Measurements from ENCODE around the gene DNAH8.

The DNAH8 gene

DNA sequence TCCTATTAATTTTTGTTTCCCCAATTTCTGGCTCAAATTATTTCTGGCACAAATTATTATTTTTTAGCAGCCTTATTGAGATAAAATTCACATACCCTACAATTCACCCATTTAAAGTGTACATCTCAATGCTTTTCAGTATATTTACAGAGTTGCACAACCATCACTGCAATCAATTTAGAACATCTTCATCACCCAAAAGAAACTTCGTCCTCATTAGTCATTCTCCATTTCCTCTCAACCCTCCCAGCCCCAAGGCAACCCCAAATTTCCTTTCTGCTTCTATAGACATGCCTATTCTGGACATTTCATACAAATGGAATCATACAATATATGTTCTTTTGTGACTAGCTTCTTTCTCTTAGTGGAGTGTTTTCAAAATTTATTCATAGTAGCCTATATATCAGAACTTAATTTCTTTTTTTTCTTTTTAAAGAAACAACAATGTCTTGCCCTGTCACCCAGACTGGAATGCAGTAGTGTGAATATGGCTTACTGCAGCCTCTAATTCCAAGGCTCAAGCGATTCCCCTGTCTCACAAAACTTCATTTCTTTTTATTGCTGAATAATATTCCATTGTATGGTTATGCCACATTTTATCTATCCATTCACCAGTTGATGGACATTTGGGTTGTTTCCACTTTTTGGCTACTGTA is 84.5 kb downstream of the DNAH8 start:
- no peak for DNase-seq

GRCh38 chr6:38801305-38801704 is 86.2 kb downstream of the DNAH8 start:
- no peak for DNase-seq

- no peak for DNase-seq
Measured at GRCh38 chr6:38802497-38802896, 87.4 kb downstream of the DNAH8 start.

DNA sequence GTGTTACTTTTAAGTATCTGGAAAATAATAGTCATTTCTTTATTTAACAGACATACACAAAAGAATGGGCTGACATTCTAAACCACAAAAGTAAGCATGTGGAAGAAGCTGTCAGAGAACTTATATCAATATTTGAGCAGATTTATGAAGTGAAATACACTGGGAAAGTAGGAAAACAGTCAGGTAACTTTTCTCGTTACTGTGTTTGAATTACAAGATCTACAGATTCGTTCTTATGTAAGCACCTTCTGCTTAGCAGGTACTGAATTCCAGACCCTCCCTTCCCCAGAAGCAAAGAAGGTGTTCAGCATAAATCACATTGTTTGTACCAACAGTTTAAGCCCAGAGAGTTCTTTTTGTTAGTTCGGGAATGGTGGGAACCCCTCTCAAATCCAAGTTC is 88.0 kb downstream of the DNAH8 start:
- DNase-seq: no peak

DNA sequence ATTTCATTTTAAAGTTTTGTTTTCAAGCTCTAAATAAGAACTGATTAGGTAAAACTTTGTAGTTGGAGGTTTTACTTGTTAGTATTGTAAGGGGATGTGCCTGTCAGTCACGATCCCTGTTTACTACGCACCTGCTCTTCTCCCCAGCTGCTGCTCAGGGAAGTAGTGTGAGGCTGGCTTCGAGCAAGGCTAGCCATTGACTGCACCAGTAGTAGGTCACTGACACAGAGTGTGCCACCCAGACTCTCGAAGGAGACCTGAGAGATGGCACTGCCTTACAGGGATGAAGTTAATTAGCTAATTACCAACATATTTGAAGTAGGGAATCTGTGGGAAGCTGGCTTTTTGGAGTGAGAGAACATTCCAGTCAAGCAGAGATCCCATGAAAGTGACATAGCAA is 89.2 kb downstream of the DNAH8 start:
- no peak for DNase-seq

- no peak for DNase-seq
Measured at GRCh38 chr6:38805127-38805655, 90.1 kb downstream of the DNAH8 start.

DNA sequence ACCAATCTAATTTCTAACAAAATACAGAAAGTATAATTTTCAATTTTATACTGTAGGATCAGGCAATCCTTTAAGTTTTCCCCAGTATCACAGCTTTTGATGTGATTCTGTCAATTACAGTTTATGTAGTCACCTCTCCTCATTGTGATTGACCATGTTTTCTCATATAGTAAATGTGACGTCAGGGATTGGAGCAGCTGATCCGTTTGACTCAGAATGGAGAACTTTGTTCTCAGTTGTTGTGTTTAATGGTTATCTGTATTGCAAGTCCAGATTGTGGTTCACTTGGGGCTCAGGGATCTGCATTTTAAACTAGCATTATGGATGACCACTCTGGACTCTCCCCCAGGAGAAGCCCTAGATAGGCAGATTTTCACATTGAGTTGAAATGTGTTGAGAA is 90.6 kb downstream of the DNAH8 start:
- DNase-seq: no peak

DNA sequence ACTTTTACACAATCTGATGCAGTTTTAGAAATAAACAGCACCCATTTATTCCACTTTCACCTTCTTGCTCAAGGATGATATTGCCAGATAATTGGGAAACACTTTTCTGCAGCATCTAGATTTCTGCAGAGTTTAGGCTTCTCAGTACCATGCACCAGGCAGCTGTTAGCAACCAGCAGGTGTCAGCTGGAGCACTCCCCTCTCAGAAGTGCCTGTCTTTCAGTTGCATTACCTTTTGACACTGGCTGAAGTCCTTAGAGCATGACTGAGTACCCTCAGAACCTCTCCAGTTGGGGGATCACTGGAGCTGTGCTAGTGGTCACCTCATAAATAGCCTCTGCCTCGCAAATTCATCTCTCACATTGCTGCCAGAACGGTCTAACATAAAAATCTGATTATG is 91.2 kb downstream of the DNAH8 start:
- DNase-seq: no peak

DNA sequence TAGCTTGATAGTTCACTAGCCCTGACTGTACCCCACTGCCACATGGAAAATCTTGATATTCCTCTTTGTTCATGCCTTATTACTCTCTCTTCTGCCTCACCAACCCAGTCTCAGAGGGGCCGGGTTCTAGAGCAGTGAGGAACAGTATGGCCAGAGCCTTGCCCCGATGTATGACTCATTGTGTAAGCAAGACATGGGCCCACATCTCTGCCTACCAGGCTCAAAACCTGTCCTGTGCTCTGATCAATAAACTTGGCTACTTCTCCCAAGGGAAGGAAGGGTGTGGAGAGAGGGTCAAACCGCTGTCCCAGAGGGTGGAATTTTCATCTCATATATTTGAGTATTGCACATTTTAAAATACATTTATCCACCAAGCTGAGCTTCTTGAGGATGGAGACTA is 91.7 kb downstream of the DNAH8 start:
- DNase-seq: no peak

- DNase-seq: no peak
Measured at GRCh38 chr6:38808039-38808438, 92.9 kb downstream of the DNAH8 start.

- DNase-seq: no peak
Measured at GRCh38 chr6:38813041-38813823, 98.1 kb downstream of the DNAH8 start.

DNA sequence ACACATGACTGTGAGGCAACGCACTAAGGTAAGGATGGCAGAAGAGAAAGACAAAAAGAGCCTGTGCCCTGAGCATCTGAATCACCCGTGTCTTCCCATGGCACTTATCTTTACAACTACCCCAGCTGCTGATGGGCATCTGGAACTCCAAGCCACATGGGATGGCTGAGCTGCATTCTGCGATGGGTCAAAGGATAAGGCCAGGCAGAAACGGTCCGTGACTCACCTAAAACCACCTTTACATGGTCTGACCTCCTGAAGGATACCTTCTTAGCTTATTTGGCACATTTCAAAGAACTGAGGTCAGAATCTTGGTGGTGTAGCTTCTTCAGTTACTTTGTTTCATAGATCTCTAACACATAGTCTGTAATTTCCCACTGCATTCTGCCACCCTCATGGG is 99.7 kb downstream of the DNAH8 start:
- no peak for DNase-seq

DNA sequence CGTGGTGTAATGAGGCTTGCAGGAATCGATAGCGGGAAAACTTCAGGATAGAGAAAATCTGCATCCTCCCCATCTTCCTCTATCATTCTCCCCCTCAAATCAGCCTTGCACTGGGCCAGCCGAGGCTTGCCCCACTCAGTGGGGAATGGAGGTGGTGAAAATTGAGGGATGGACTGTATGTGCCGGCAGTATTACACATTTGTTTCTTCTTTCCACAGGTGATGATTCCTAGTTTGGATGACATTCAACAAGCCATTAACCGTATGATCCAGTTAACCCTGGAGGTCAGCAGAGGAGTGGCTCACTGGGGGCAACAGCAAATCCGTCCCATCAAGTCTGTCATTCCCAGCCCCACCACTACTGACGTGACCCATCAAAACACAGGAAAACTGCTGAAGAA is 100.1 kb downstream of the DNAH8 start:
- no peak for DNase-seq

- no peak for DNase-seq
Measured at GRCh38 chr6:38818691-38819090, 103.6 kb downstream of the DNAH8 start.

DNA sequence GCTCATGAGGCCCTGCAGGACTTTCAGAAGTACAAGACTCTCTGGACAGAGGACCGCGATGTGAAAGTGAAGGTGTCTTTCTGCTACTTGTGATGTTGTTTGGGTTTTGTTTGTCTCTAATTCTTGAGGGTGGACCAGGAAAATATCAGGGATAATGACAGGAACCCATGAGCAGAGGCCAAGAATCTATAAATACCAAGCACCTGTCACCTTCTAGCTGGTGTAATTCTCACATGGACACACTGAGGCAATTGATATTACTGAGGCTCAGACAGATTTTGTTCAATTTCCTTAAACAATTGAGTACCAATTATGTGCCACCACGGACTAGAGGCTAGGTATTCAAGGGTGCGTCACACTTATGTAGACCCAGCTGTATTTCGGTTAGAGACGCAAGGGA is 107.9 kb downstream of the DNAH8 start:
- DNase-seq: no peak

DNA sequence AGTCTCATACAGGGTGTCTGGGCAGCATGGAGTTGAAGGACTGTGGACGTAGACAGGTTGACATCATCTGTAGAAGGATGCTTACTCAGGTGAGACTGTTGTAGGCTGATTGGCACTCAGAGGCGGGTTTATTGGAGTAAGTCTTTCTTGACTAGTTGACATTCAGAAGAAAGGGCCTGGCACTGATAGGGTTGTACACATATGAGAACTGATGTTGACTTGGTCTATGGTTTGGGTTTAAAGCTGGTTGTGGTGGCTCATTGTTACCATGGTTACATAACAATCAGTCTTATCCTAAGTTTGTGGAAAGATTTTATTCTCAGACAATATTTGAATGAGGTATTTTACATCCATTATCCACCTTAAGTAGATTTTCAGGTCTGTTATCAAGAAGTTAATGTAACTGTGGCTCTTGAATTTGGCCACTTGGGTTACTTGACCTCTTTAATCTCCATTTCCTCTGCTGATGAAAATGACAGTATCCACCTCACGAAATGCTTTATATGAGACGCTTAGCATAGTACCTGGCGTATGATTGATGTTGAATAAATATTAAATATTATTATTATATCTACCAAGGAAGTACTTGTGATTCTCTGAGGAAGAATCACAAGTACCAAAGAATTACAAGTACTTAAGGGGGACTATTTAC is 109.3 kb downstream of the DNAH8 start:
- DNase-seq: no peak

DNA sequence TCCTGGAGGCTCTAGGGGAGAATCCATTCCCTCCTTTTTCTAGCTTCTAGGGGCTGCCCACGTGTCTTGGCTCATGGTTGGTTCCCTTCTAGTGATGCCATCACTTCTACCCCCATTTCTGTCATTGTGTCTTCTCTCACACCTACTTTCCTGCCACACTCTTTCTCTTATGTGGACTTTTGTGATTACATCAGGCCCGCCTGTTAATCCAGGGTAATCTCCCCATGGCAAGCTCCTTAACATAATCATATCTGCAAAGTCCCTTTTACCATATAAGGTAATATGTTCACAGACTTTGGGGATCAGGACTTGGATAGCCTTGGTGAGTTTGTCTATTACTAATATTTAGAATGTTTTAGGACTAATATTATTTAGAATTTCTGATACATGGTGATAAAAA is 111.9 kb downstream of the DNAH8 start:
- no peak for DNase-seq

- no peak for DNase-seq
Measured at GRCh38 chr6:38831865-38832264, 116.8 kb downstream of the DNAH8 start.

GRCh38 chr6:38833320-38833719 is 118.2 kb downstream of the DNAH8 start:
- no peak for DNase-seq

GRCh38 chr6:38836585-38836984 is 121.5 kb downstream of the DNAH8 start:
- DNase-seq: no peak

DNA sequence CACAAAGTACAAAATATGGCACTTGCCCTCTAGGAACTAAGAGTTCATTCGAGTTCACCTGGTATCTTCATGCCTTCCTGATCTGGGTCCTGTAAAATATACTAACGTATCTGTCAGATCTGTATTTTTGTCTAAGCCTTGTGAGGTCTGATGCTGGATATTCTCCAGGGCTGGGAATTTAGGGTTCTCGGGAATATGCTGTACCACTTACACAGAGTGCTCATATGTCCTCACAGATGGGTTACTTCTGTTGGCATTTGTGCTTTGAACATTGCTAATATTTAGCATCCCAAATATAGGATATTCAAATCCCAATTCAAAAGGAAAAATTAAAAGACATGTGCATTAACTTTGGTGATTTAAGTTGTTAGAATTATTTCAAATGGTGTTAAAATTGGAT is 122.0 kb downstream of the DNAH8 start:
- no peak for DNase-seq

GRCh38 chr6:38843798-38844197 is 128.7 kb downstream of the DNAH8 start:
- DNase-seq: no peak

- DNase-seq: no peak
Measured at GRCh38 chr6:38845931-38846330, 130.8 kb downstream of the DNAH8 start.

DNA sequence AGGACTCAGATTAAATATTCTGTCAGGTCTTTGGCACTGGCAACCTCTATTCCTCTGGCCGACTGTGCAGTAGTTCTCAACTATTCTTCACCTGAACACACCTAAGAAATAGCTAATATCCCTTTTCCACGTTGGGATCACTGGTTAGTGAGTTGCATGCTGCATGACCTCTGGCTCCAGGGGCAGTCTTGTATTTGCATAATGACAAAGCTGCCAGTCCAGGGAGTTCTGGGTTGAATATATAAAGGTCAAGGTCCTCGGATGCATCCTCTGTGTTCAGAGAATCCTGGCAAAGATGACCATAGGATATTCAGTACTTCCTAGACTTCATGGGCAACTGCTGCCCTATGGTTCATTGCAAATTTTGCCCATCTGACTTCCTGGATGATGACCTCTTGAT is 131.2 kb downstream of the DNAH8 start:
- DNase-seq: no peak
